Fibroblast of mammary gland (primary cell): ENCODE data around the gene TMEM63C.
A peak's percentile ranks its signal among the peaks of the same experiment; 100 is the strongest.

ENCODE experiments used
- DNase-seq: peaks from one replicate; pipeline ENCODE4 v3.0.0-alpha.2; 2010; ENCODE audit warnings: low read depth
- H3K4me3 ChIP-seq: 2 replicates; pipeline ENCODE4 v1.5.1; 2011; ENCODE audit warnings: low read depth, mild to moderate bottlenecking, low read length, moderate library complexity; ENCODE audit not compliant: control insufficient read depth
- CTCF ChIP-seq: conservative IDR thresholded peaks from 2 replicates; pipeline ENCODE4 v1.5.1; 2011; ENCODE audit warnings: low read depth, low read length, inconsistent platforms; ENCODE audit not compliant: control insufficient read depth, insufficient read depth

The TMEM63C gene

GRCh38 chr14:77140359-77141213 lies 41.0 kb upstream of the TMEM63C start:
- H3K4me3 ChIP-seq: no peak overlapping the region
- DNase-seq: no peak
- TF ChIP-seq CTCF: no peak

- TF ChIP-seq CTCF: no peak
- no peak within 1 kb of the TSS for H3K4me3 ChIP-seq
- DNase-seq: peak; percentile 3
Measured at GRCh38 chr14:77141214-77142004, 40.2 kb upstream of the TMEM63C start, which contains the start of gene ZDHHC22. ZDHHC22 (minus strand) TSS chr14:77141791; CDS start chr14:77139738, 2,053 bp downstream.

GRCh38 chr14:77142005-77142800 lies 39.4 kb upstream of the TMEM63C start:
- no peak overlapping the region for H3K4me3 ChIP-seq
- DNase-seq: no peak
- no peak for TF ChIP-seq CTCF

- no peak for DNase-seq
- H3K4me3 ChIP-seq: no peak overlapping the region
- TF ChIP-seq CTCF: no peak
Measured at GRCh38 chr14:77143071-77143470, 38.5 kb upstream of the TMEM63C start.

- TF ChIP-seq CTCF: no peak
- H3K4me3 ChIP-seq: no peak overlapping the region
- DNase-seq: no peak
Measured at GRCh38 chr14:77144412-77145115, 37.0 kb upstream of the TMEM63C start.

- H3K4me3 ChIP-seq: no peak overlapping the region
- DNase-seq: no peak
- no peak for TF ChIP-seq CTCF
Measured at GRCh38 chr14:77145975-77146740, 35.4 kb upstream of the TMEM63C start.
